GM13977 (cell line): ENCODE measurements around the gene MAST3.

Source experiments
- DNase-seq: peaks from one replicate; pipeline ENCODE4 v3.0.0; 2012; ENCODE audit warnings: low spot score
- in situ Hi-C: fragments of 300-500 bp; cut with MboI; formaldehyde crosslinking; loops from one replicate; pipeline ENCODE4 v1.12.0; 2022; ENCODE audit warnings: low sequenced_read_pairs, low pct_unique_long_range_greater_than_20kb, mixed read lengths, inconsistent platforms; ENCODE audit not compliant: unreplicated experiment
- TF ChIP-seq, protein P1 (sequence below): IDR thresholded peaks from 2 replicates; pipeline ENCODE4 v1.5.1; 2012; ENCODE audit warnings: mild to moderate bottlenecking, control low read depth; ENCODE audit not compliant: insufficient read depth; ENCODE audit errors: extremely low read depth, missing control alignments

MAST3 gene

DNA sequence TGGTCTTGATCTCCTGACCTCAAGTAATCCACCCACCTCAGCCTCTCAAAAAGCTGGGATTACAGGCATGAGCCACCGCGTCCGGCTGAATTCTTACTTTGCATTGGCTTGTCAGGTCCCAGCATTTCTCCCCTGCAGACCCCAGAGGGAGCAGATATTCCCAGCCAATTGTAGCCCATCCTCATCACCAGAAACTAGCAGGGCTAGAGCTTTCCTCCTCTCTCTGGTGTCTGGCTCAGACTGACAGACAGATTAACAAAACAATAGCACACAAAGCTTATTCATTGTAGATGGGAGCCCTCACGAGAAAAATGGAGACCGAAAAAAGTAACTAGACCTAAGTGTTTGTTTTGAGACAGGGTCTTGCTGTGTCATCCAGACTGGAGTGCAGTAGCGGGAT is 88.0 kb downstream of the MAST3 start:
- in situ Hi-C loops, result no loop called here
- TF ChIP-seq, protein P1, sequence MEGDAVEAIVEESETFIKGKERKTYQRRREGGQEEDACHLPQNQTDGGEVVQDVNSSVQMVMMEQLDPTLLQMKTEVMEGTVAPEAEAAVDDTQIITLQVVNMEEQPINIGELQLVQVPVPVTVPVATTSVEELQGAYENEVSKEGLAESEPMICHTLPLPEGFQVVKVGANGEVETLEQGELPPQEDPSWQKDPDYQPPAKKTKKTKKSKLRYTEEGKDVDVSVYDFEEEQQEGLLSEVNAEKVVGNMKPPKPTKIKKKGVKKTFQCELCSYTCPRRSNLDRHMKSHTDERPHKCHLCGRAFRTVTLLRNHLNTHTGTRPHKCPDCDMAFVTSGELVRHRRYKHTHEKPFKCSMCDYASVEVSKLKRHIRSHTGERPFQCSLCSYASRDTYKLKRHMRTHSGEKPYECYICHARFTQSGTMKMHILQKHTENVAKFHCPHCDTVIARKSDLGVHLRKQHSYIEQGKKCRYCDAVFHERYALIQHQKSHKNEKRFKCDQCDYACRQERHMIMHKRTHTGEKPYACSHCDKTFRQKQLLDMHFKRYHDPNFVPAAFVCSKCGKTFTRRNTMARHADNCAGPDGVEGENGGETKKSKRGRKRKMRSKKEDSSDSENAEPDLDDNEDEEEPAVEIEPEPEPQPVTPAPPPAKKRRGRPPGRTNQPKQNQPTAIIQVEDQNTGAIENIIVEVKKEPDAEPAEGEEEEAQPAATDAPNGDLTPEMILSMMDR, result no peak
- DNase-seq, result no peak

DNA sequence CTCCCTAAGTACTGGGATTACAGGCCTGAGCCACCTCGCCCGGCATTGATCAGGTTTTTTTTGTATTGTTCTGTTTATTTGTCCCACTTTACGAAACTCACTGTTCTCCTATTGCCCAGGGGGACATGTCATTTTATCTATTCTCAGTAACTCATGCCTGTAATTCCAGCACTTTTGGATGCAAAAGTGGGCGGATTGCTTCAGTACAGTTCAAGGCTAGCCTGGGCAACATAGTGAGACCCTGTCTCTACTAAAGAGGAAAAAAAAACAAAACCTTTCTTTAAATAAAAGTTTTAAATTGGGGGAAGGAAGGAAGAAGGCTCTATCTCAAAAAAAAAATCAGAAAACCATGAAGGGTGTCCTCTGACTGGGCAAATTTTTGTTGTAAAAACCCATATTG is 92.7 kb downstream of the MAST3 start:
- in situ Hi-C loops, result no loop called here
- no peak for DNase-seq
- TF ChIP-seq, protein P1, result no peak

DNA sequence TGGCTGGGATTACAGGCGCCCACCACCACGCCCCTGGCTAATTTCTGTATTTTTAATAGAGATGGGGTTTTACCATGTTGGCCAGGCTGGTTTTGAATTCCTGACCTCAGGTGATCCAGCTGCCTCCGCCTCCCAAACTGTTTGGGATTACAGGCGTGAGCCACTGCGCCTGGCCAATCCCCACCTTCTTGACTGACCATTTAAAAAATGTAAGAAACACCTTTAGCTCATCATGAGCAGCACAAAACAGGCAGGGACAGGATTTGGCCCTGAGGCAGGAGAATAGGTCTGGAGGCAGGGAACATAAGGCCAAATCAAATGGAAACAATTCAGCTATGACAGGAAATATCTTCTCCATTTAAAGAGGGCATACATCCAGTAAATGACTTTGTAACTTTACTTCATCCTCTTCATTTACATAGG is 94.1 kb downstream of the MAST3 start:
- DNase-seq, result no peak
- in situ Hi-C loops, result no loop called here
- TF ChIP-seq, protein P1, result no peak

DNA sequence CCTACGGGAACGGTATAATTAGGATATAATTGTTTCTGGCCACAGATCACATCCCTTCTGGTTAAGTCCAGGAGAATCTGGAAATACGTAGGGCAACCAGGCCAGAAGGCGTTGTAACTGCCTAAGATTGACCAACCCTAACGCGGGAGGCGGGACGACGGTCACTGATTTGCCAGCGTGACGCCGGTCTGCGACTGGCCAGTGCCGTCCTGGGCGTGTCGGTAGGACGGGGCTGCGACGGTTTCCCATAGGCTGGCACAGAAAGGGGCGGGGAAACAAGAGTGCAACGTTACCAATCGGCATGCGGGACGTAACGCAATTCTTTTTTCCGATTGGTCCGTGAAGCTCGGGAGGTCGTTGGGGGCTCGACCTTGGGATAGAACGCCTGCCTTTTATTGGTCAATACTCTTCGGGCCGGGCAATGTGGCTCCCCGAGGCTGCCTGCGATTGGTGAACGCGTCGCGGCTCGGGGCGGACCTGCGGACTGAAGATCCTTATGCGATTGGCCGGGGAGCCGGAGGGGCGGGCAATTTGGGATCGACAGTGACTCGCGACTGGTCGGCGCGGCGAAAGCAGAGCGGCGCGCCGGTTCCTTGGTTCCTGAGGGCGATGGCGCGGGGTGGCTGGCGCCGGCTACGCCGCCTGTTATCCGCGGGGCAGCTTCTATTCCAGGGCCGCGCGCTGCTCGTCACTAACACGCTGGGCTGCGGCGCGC is 95.3 kb downstream of the MAST3 start, which contains the start of gene MPV17L2:
TSS of gene MPV17L2 (plus strand) at position 546 of the 715 bp plus-strand sequence. CDS start at position 610, 64 bp downstream.
- TF ChIP-seq, protein P1, result no peak
- DNase-seq, result peak; percentile 96
- in situ Hi-C loops, result no loop called here

DNA sequence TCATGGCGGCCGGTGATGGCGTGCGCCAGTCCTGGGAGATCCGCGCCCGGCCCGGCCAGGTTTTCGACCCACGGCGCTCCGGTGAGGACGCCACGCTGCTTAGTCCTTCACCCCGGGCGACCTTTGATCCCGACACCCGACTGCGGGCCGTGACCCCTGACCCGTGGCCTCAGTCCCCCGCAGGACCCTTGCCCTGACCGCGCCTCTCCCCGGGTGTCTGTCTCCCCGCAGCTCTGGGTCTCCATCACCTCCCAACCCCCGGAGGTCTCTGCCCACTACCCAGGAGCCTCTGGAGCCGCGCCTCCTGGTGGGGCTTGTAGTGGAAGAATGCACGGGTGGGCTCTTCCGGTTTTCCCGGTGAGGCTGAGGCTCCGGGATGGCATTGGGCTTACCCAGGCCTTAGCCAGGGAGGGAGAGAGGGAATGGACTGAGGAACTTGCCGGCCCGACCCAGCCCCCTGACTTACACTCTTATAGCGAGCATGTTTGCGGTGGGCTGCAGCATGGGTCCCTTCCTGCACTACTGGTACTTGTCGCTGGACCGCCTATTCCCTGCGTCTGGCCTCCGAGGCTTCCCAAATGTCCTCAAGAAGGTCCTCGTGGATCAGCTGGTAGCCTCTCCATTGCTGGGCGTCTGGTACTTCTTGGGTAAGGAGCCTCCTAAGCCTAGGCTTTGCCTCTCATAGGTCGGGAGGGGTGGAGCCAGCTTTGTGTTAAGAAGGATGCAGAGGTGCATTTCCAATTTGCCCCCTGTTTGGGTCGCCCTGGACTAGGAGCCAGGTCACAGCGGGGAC is 96.0 kb downstream of the MAST3 start:
- peak; percentile 7 for DNase-seq
- in situ Hi-C loops, result no loop called here
- TF ChIP-seq, protein P1, result no peak

DNA sequence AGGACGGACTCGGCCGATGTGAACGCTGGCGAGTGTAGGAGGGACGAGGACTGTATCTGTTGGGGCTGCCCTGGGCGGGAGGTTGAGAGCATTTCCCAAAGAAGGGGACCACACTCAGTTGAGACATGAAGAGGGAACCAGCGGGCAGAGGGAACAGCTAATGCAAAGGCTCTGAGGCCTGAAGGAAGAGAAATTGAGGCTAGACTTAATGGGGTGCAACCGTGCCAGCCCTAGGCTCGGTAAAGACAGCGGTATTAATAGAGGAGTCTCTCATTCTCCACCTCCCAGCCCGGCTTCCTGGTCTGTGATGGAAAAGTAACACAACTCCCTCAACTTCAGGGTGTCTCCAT is 96.6 kb downstream of the MAST3 start:
- no peak for DNase-seq
- TF ChIP-seq, protein P1, result no peak
- in situ Hi-C loops, result no loop called here
